DND-41 (cell line): ENCODE data around the gene SLC22A8.

ENCODE experiments used
- ATAC-seq: fragments of 200-7000 bp; cut with Tn5 transposase; 3 replicates; pipeline ENCODE4 v1.9.1; 2021; ENCODE audit warnings: low read depth; ENCODE audit not compliant: insufficient read depth
- DNase-seq: peaks from one replicate; pipeline ENCODE4 v3.0.0-alpha.2; 2020
- H2AFZ ChIP-seq: 2 replicates; pipeline ENCODE4 v1.6.0; 2012; ENCODE audit warnings: low read depth, low read length
- H3K27ac ChIP-seq: 2 replicates; pipeline ENCODE4 v1.5.1; 2012; ENCODE audit warnings: low read length, inconsistent platforms
- H3K27me3 ChIP-seq: fragments of 200-600 bp; sonication (generic); 2 replicates; pipeline ENCODE4 v1.6.0; 2012; ENCODE audit warnings: low read length, mild to moderate bottlenecking, inconsistent platforms; ENCODE audit not compliant: insufficient read depth, poor library complexity
- H3K36me3 ChIP-seq: 2 replicates; pipeline ENCODE4 v1.5.1; 2012; ENCODE audit warnings: low read length, inconsistent platforms; ENCODE audit not compliant: insufficient read depth
- H3K4me1 ChIP-seq: 2 replicates; pipeline ENCODE4 v1.5.1; 2012; ENCODE audit warnings: mild to moderate bottlenecking, low read length; ENCODE audit not compliant: insufficient read depth
- H3K4me2 ChIP-seq: 2 replicates; pipeline ENCODE4 v1.6.0; 2012; ENCODE audit warnings: mild to moderate bottlenecking, moderate library complexity, low read length, inconsistent platforms; ENCODE audit not compliant: insufficient read depth
- H3K4me3 ChIP-seq, 2 experiments: fragments of 200-600 bp in 1 of 2; shearing (Covaris generic) in 1 of 2; 2 replicates each; pipeline ENCODE4 v1.5.1; 2012 to 2016; ENCODE audit warnings: inconsistent platforms in 2 of 2, low read length in 2 of 2, mild to moderate bottlenecking in 2 of 2, low read depth in 1 of 2, moderate library complexity in 1 of 2
- H3K79me2 ChIP-seq: 2 replicates; pipeline ENCODE4 v1.6.0; 2012; ENCODE audit warnings: low read length, inconsistent platforms; ENCODE audit not compliant: insufficient read depth
- H3K9ac ChIP-seq: 2 replicates; pipeline ENCODE4 v1.6.0; 2012; ENCODE audit warnings: low read depth, mild to moderate bottlenecking, inconsistent platforms, low read length, moderate library complexity
- H3K9me3 ChIP-seq: 2 replicates; pipeline ENCODE4 v1.5.1; 2012; ENCODE audit warnings: low read length, moderate library complexity, mild to moderate bottlenecking, inconsistent platforms; ENCODE audit not compliant: insufficient read depth, severe bottlenecking
- H4K20me1 ChIP-seq: 2 replicates; pipeline ENCODE4 v1.6.0; 2012; ENCODE audit warnings: low read length; ENCODE audit not compliant: insufficient read depth
- CTCF ChIP-seq: IDR thresholded peaks from 2 replicates; pipeline ENCODE4 v1.5.1; 2012; ENCODE audit warnings: borderline replicate concordance, low read length, moderate library complexity, mild to moderate bottlenecking; ENCODE audit not compliant: poor library complexity, severe bottlenecking; ENCODE audit errors: extremely low read depth
- EZH2 ChIP-seq: IDR thresholded peaks from 3 replicates; pipeline ENCODE4 v1.6.1; 2012; ENCODE audit warnings: borderline replicate concordance, low read depth, mild to moderate bottlenecking, moderate library complexity, low read length, inconsistent platforms; ENCODE audit not compliant: severe bottlenecking

SLC22A8 gene

GRCh38 chr11:62961017-62961570, 54.5 kb downstream of the SLC22A8 start:
- Histone ChIP-seq H3K4me2 (no peak overlapping the region), H3K4me1 (no peaks in the 10 kb centered on the region), H3K4me3 (no peak overlapping the region), H3K9ac (no peak overlapping the region), H2AFZ (no peak overlapping the region), H3K27me3 (no peaks in the 10 kb centered on the region), H4K20me1 (no peaks in the 10 kb centered on the region), H3K79me2 (no peaks in the 10 kb centered on the region), H3K9me3 (no peaks in the 10 kb centered on the region), H3K27ac (no peak overlapping the region), H3K36me3 (no peaks in the 10 kb centered on the region)
- no peak for TF ChIP-seq CTCF
- TF ChIP-seq EZH2: no peak
- ATAC-seq (no peak), DNase-seq (no peak)

- no peak overlapping the region for H3K9ac ChIP-seq
- no peak overlapping the region for H3K4me2 ChIP-seq
- TF ChIP-seq EZH2 (no peak), CTCF (no peak)
- H4K20me1 ChIP-seq: no peaks in the 10 kb centered on the region
- no peaks in the 10 kb centered on the region for H3K27me3 ChIP-seq
- no peak overlapping the region for H2AFZ ChIP-seq
- no peak overlapping the region for H3K27ac ChIP-seq
- H3K79me2 ChIP-seq: no peaks in the 10 kb centered on the region
- ATAC-seq (no peak), DNase-seq (no peak)
- H3K36me3 ChIP-seq: no peaks in the 10 kb centered on the region
- H3K4me1 ChIP-seq: no peaks in the 10 kb centered on the region
- H3K9me3 ChIP-seq: no peaks in the 10 kb centered on the region
- no peak overlapping the region for H3K4me3 ChIP-seq
Observed at GRCh38 chr11:62959422-62959980, 56.1 kb downstream of the SLC22A8 start.

GRCh38 chr11:62958547-62959421, 56.9 kb downstream of the SLC22A8 start:
- no peak overlapping the region for H3K4me2 ChIP-seq
- no peak for ATAC-seq

More at GRCh38 chr11:62958547-62959421, 56.9 kb downstream of the SLC22A8 start:
- no peak overlapping the region for H3K27ac ChIP-seq
- no peak for TF ChIP-seq CTCF
- no peak for TF ChIP-seq EZH2
- H3K27me3 ChIP-seq: peaks cover 3% of the 10 kb centered on the region
- no peaks in the 10 kb centered on the region for H3K9me3 ChIP-seq
- no peak overlapping the region for H3K9ac ChIP-seq
- no peaks in the 10 kb centered on the region for H4K20me1 ChIP-seq
- H3K4me1 ChIP-seq: no peaks in the 10 kb centered on the region
- H3K79me2 ChIP-seq: no peaks in the 10 kb centered on the region
- H2AFZ ChIP-seq: no peak overlapping the region
- no peak for DNase-seq
- no peak overlapping the region for H3K4me3 ChIP-seq
- H3K36me3 ChIP-seq: no peaks in the 10 kb centered on the region
